Kidney (tissue), 14 donors: ENCODE results near the gene C2CD3. TPM values are rescaled to one million over a fixed set of nuclear protein-coding genes. Genes with fewer than 3 reads are reported as not detected.

Source experiments
- DNase-seq, 5 donors: peaks; one replicate each; pipeline ENCODE4 v3.0.0-alpha.2; 2013 to 2020
- FAIRE-seq: peaks from 2 replicates; lab custom pipeline; 2012; peaks lifted over from hg19 to GRCh38; lab: Jason Lieb, UNC
- H3K27ac ChIP-seq, 2 donors: one replicate each; pipeline ENCODE4 v1.7.0; 2013; ENCODE audit warnings: low read depth in 2 of 2, low read length in 2 of 2, inconsistent platforms in 1 of 2
- H3K27me3 ChIP-seq: one replicate; pipeline ENCODE4 v1.7.1; 2013; ENCODE audit warnings: low read length, inconsistent platforms; ENCODE audit not compliant: control insufficient read depth, insufficient read depth
- H3K36me3 ChIP-seq, 3 donors: one replicate each; pipeline versions ENCODE4 v1.7.0 to v1.7.1; 2013; ENCODE audit warnings: low read length in 3 of 3, control low read depth in 1 of 3, inconsistent platforms in 1 of 3; ENCODE audit not compliant: insufficient read depth in 3 of 3, control insufficient read depth in 2 of 3
- H3K4me1 ChIP-seq, 3 donors: one replicate each; pipeline versions ENCODE4 v1.7.0 to v1.7.1; 2013; ENCODE audit warnings: low read length in 3 of 3, inconsistent platforms in 1 of 3, low read depth in 1 of 3; ENCODE audit not compliant: control insufficient read depth in 2 of 3, insufficient read depth in 2 of 3
- H3K4me3 ChIP-seq, 3 donors: one replicate each; pipeline versions ENCODE4 v1.7.0 to v1.8.1; 2013; ENCODE audit warnings: low read length in 3 of 3, control low read depth in 1 of 3, inconsistent platforms in 1 of 3
- H3K9ac ChIP-seq, 3 donors: one replicate each; pipeline versions ENCODE4 v1.7.0 to v1.7.1; 2013; ENCODE audit warnings: low read length in 3 of 3, control low read depth in 1 of 3, inconsistent platforms in 1 of 3
- H3K9me3 ChIP-seq, 3 donors: one replicate each; pipeline versions ENCODE4 v1.7.0 to v1.7.1; 2013; ENCODE audit warnings: low read length in 3 of 3, control low read depth in 1 of 3, inconsistent platforms in 1 of 3; ENCODE audit not compliant: control insufficient read depth in 2 of 3, insufficient read depth in 1 of 3
- intact Hi-C: fragments of 100-400 bp; cut with DNase I; formaldehyde crosslinking; loops from one replicate; pipeline ENCODE4 v1.11.1; 2022
- polyA plus RNA-seq: library from polyadenylated mRNA; stranded (reverse); fragments of 350-450 nt; fragmentation: Illumina TruSeq; extraction: RNeasy Lipid Tissue Mini Kit (QIAGEN cat#74804); gene quantifications from one replicate; pipeline ENCODE4 v1.2.3, GENCODE V29; 2014; ENCODE audit warnings: low read depth, low replicate concordance; ENCODE audit not compliant: insufficient read depth
- total RNA-seq: library from RNA; stranded (reverse); fragmentation: NEBNext Ultra II Directional; extraction: Animal tissue kit (Norgen Biotek cat#: 25700); gene quantifications from one replicate; pipeline ENCODE4 v1.2.1, GENCODE V29; 2021
- TF ChIP-seq, protein P1 (sequence below): IDR thresholded peaks from 3 replicates; pipeline ENCODE4 v1.5.1; 2012; ENCODE audit warnings: mild to moderate bottlenecking, moderate library complexity, borderline replicate concordance; ENCODE audit not compliant: insufficient read depth; ENCODE audit errors: extremely low read depth
- donor health status: control.
- donor health status: control.
- donor health status: control.
- donor health status: control.
- donor health status: control.
- donor health status: DM: yes; HTN: yes; CAD: no.
- donor health status: Normal renal cell carcinoma (clear cell type).

C2CD3 gene
- total and polyA plus RNA-seq, 2 donors from 2014 or later = 5.6 to 28.7 TPM

- intact Hi-C loops = no loop called here
- DNase-seq (no peak), FAIRE-seq (no peak)
- H3K4me3 ChIP-seq = no peak overlapping the region
- H3K9me3 ChIP-seq = no peaks in the 10 kb centered on the region
- no peaks in the 10 kb centered on the region for H3K27me3 ChIP-seq
- H3K27ac ChIP-seq = no peak overlapping the region
- H3K36me3 ChIP-seq = peaks cover 0 to 5% (median 3%) of the 10 kb centered on the region in 3 donors
- TF ChIP-seq, protein P1, sequence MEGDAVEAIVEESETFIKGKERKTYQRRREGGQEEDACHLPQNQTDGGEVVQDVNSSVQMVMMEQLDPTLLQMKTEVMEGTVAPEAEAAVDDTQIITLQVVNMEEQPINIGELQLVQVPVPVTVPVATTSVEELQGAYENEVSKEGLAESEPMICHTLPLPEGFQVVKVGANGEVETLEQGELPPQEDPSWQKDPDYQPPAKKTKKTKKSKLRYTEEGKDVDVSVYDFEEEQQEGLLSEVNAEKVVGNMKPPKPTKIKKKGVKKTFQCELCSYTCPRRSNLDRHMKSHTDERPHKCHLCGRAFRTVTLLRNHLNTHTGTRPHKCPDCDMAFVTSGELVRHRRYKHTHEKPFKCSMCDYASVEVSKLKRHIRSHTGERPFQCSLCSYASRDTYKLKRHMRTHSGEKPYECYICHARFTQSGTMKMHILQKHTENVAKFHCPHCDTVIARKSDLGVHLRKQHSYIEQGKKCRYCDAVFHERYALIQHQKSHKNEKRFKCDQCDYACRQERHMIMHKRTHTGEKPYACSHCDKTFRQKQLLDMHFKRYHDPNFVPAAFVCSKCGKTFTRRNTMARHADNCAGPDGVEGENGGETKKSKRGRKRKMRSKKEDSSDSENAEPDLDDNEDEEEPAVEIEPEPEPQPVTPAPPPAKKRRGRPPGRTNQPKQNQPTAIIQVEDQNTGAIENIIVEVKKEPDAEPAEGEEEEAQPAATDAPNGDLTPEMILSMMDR = no peak
- H3K9ac ChIP-seq = no peak overlapping the region
- H3K4me1 ChIP-seq = peaks cover 0 to 16% (median 0%) of the 10 kb centered on the region in 3 donors
Measured at GRCh38 chr11:74139151-74139918, 31.5 kb downstream of the C2CD3 start.

DNA sequence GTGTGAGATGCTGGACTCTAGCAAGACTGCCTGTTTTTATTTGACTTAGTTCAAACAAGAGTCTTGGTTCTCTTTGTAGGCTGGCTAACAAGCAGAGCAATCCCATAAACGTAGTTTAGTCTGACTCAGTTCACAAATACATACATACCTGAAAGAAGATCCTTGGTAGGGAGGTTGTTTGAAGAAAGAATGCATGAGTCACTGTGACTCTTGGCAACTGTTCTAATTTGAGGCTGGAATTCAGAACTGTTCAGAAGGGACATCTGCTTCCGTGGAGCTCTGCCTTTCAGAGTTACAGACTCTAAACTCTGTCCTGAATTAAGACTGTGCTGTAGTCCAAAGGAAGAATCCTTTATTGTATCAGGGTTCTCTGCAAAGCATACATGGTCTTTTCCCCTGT is 32.2 kb downstream of the C2CD3 start:
- Histone ChIP-seq H3K36me3 (peaks cover 0 to 6% (median 3%) of the 10 kb centered on the region in 3 donors), H3K4me3 (no peak overlapping the region), H3K9me3 (no peaks in the 10 kb centered on the region), H3K4me1 (peaks cover 0 to 16% (median 0%) of the 10 kb centered on the region in 3 donors), H3K9ac (no peak overlapping the region), H3K27me3 (no peaks in the 10 kb centered on the region), H3K27ac (peak overlapping the region in 1 of 2 donors; percentile 45)
- intact Hi-C loops = no loop called here
- no peak for FAIRE-seq
- peak in 1 of 5 donors; percentile 20 for DNase-seq
- TF ChIP-seq, protein P1 = no peak

DNA sequence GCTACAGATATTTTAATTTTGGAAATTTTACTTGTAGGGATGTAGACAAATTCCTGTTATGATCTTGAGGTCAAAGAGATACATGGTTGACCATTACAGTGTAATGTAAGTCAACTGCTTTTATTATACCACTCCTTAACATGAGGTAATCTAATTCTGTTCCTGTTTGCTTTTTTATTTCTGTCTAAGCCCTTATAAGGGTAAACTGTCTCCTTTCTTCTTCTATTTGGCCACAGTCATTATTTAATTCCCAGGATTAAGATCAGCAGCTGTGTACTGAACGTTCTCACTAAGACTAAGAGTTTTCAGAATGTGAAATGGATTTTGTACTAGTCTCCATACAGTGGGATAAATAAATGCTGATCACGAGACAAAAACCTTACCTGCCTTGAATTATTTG is 32.8 kb downstream of the C2CD3 start:
- TF ChIP-seq, protein P1 = no peak
- H3K9ac ChIP-seq = no peak overlapping the region
- intact Hi-C loops = no loop called here

More for the DNA sequence above, 32.8 kb downstream of the C2CD3 start:
- FAIRE-seq (no peak), DNase-seq (no peak)
- Histone ChIP-seq H3K9me3 (no peaks in the 10 kb centered on the region), H3K27me3 (no peaks in the 10 kb centered on the region), H3K4me3 (no peak overlapping the region), H3K36me3 (peaks cover 0 to 12% (median 3%) of the 10 kb centered on the region in 3 donors), H3K27ac (peak overlapping the region in 1 of 2 donors; percentile 45), H3K4me1 (peaks cover 0 to 16% (median 0%) of the 10 kb centered on the region in 3 donors)
